GM12878 (cell line): ENCODE results near the gene SCG2. TPM values are rescaled to one million over a fixed set of nuclear protein-coding genes. Genes with fewer than 3 reads are reported as not detected.

ENCODE experiments used
- ATAC-seq: fragments of 200-7000 bp; cut with Tn5 transposase; 3 replicates; pipeline ENCODE4 v1.9.1; 2020; ENCODE audit warnings: mild to moderate bottlenecking, moderate library complexity
- BruUV-seq: library from RNA; stranded (reverse); fragments of 400-500 nt; replicated peaks from 2 replicates; lab custom pipeline; 2021; lab: Mats Ljungman, UMichigan
- CTCF ChIA-PET: fragments of 300-600 bp; sonication (Branson Sonifier 250); formaldehyde crosslinking; extraction: SDS; loops from one replicate; lab custom pipeline; 2021; ENCODE audit warnings: inconsistent platforms; lab: Yijun Ruan, JAX
- POLR2A ChIA-PET: fragments of 350-600 bp; formaldehyde crosslinking; extraction: SDS; loops from one replicate; lab custom pipeline; 2021; ENCODE audit warnings: inconsistent platforms; lab: Charles Lee
- RAD21 ChIA-PET: fragments of 300-600 bp; sonication (Branson Sonifier 250); formaldehyde crosslinking; loops from one replicate; lab custom pipeline; 2023; ENCODE audit warnings: antibody characterized with exemption; ENCODE audit not compliant: unreplicated experiment; lab: Charles Lee
- SMC1A ChIA-PET: fragments of 300-600 bp; sonication (Branson Sonifier 250); formaldehyde crosslinking; loops from one replicate; lab custom pipeline; 2023; ENCODE audit not compliant: unreplicated experiment, uncharacterized antibody; lab: Charles Lee
- DNase-seq: peaks from one replicate; pipeline ENCODE4 v3.0.0-alpha.2; 2011; ENCODE audit warnings: low read depth, low spot score
- FAIRE-seq: peaks from 3 replicates; lab custom pipeline; 2011; peaks lifted over from hg19 to GRCh38; lab: Jason Lieb, UNC
- H2AFZ ChIP-seq: 2 replicates; pipeline ENCODE4 v1.6.0; 2011; ENCODE audit warnings: low read depth, low read length, control low read depth; ENCODE audit not compliant: control insufficient read depth
- H3K27ac ChIP-seq: 2 replicates; pipeline ENCODE4 v1.5.1; 2011; ENCODE audit warnings: control low read depth; ENCODE audit not compliant: control insufficient read depth, insufficient read depth
- H3K27me3 ChIP-seq, 2 experiments: replicated peaks in 1 of 2; 2 replicates each; pipeline versions ENCODE4 v1.6.0 to v1.6.1; 2011; ENCODE audit warnings: low read length in 1 of 2; ENCODE audit not compliant: control insufficient read depth in 2 of 2, insufficient read depth in 2 of 2
- H3K36me3 ChIP-seq, 2 experiments: 2 replicates each; pipeline ENCODE4 v1.5.1; 2011; ENCODE audit warnings: low read length in 1 of 2; ENCODE audit not compliant: control insufficient read depth in 2 of 2, insufficient read depth in 2 of 2
- H3K4me1 ChIP-seq: 2 replicates; pipeline ENCODE4 v1.6.1; 2011; ENCODE audit warnings: mild to moderate bottlenecking, low read length, moderate library complexity, mixed read lengths; ENCODE audit not compliant: control insufficient read depth, insufficient read depth
- H3K4me2 ChIP-seq: 2 replicates; pipeline ENCODE4 v1.6.0; 2011; ENCODE audit warnings: control low read depth; ENCODE audit not compliant: control insufficient read depth, insufficient read depth
- H3K4me3 ChIP-seq: fragments of 200-600 bp; sonication (generic); 2 replicates; pipeline ENCODE4 v1.5.1; 2016
- H3K79me2 ChIP-seq: 2 replicates; pipeline ENCODE4 v1.6.0; 2011; ENCODE audit warnings: low read length; ENCODE audit not compliant: control insufficient read depth, insufficient read depth
- H3K9ac ChIP-seq: 2 replicates; pipeline ENCODE4 v1.8.0; 2011; ENCODE audit warnings: low read length, control low read depth, mixed read lengths; ENCODE audit not compliant: control insufficient read depth, insufficient read depth
- H3K9me3 ChIP-seq: replicated peaks from 3 replicates; pipeline ENCODE4 v1.5.1; 2011; ENCODE audit warnings: mild to moderate bottlenecking, low read length; ENCODE audit not compliant: control insufficient read depth, insufficient read depth
- H4K20me1 ChIP-seq: 2 replicates; pipeline ENCODE4 v1.6.0; 2011; ENCODE audit not compliant: control insufficient read depth, insufficient read depth
- CEBPZ ChIP-seq: fragments of 150-350 bp; IDR thresholded peaks from 2 replicates; pipeline ENCODE4 v1.6.1; 2016; ENCODE audit warnings: low read depth, low read length
- GATAD2B ChIP-seq: fragments of 450-650 bp; conservative IDR thresholded peaks from 2 replicates; pipeline ENCODE4 v1.6.1; 2017; ENCODE audit warnings: low read depth, mild to moderate bottlenecking, moderate library complexity
- IRF5 ChIP-seq: fragments of 450-650 bp; IDR thresholded peaks from 2 replicates; pipeline ENCODE4 v1.6.1; 2017; ENCODE audit warnings: borderline replicate concordance
- MLLT1 ChIP-seq: fragments of 450-650 bp; IDR thresholded peaks from 2 replicates; pipeline ENCODE4 v1.6.1; 2016; ENCODE audit warnings: mild to moderate bottlenecking
- SMAD1 ChIP-seq: fragments of 450-650 bp; IDR thresholded peaks from 2 replicates; pipeline ENCODE4 v1.6.1; 2018; ENCODE audit warnings: mild to moderate bottlenecking, low read depth; ENCODE audit not compliant: partially characterized antibody
- SUPT20H ChIP-seq: IDR thresholded peaks from 2 replicates; pipeline ENCODE4 v1.6.1; 2011; ENCODE audit warnings: low read depth, mild to moderate bottlenecking, low read length, moderate library complexity, borderline replicate concordance; ENCODE audit not compliant: control insufficient read depth
- TCF12 ChIP-seq: IDR thresholded peaks from 2 replicates; pipeline ENCODE4 v1.6.1; 2011; ENCODE audit warnings: low read depth, mild to moderate bottlenecking, low read length
- WGBS: methylation state at CpG from one replicate; pipeline ENCODE4 v1.1.6; 2016; ENCODE audit warnings: low lambda C conversion rate; ENCODE audit not compliant: insufficient replicate concordance, insufficient coverage; ENCODE audit errors: missing lambda C conversion rate; 5-methylcytosine and 5-hydroxymethylcytosine counted together
- in situ Hi-C: fragments of 300-500 bp; cut with MboI; formaldehyde crosslinking; loops from 9 replicates; pipeline ENCODE4 v1.14.3; 2018; ENCODE audit warnings: mixed read lengths
- intact Hi-C: fragments of 100-400 bp; cut with micrococcal nuclease; formaldehyde crosslinking; loops from one replicate; pipeline ENCODE4 v1.14.2; 2022; ENCODE audit not compliant: unreplicated experiment
- polyA plus RNA-seq, 11 experiments: library from polyadenylated mRNA; depleted of rRNA in 4 of 11; unstranded in 6 of 11; stranded (reverse) in 5 of 11; fragments of >200 nt; fragmentation: Nextera tagmentation in 4 of 11; fragmentation: Illumina TruSeq in 1 of 11; extraction: Ambion mirVana in 4 of 11; extraction: Trizol in 1 of 11; gene quantifications; 1 replicate in 1 of 11; 2 replicates in 10 of 11; pipeline versions ENCODE4 v1.2.1 to v1.2.3, GENCODE V29; 2011 to 2016; ENCODE audit warnings: inconsistent platforms in 2 of 11, missing spikeins in 2 of 11, low read depth in 1 of 11
- total RNA-seq, 4 experiments: library from RNA; depleted of rRNA in 3 of 4; stranded (reverse); fragments of >200 nt in 3 of 4; fragmentation: Illumina TruSeq in 1 of 4; extraction: Trizol in 1 of 4; gene quantifications; 2 replicates each; pipeline versions ENCODE4 v1.2.1 to v1.2.3, GENCODE V29; 2013 to 2021

SCG2 gene
- total and polyA plus RNA-seq, 10 of the 15 experiments (the other 5 are each of a cell fraction or from before 2014, with no cell fraction given): 0.05 TPM; not detected in 9

- H3K9ac ChIP-seq: no peak overlapping the region
- WGBS: 0% methylated on average over 2 of the region's 2 CpGs
- ChIA-PET CTCF (interaction anchor here (0.6 to 1.1 kb wide), 2 partner anchors 10 to 15 kb away, joined by 3 read pairs; no protein-coding TSS in a partner anchor), POLR2A (no interaction called here), RAD21 (no interaction called here), SMC1A (interaction anchor here (1.1 kb wide), 1 partner anchor 18 kb away, joined by 3 read pairs; no protein-coding TSS in a partner anchor)
- no peaks in the 10 kb centered on the region for H3K79me2 ChIP-seq
- no peak for ATAC-seq
- no peak for FAIRE-seq
- H3K4me2 ChIP-seq: no peak overlapping the region
- in situ Hi-C loops: no loop called here
- H3K4me1 ChIP-seq: no peaks in the 10 kb centered on the region
- H3K27me3 ChIP-seq: no peaks in the 10 kb centered on the region; a peak in 1 of 4 replicates
- intact Hi-C loops: no loop called here
- no peak for DNase-seq
- no TSS peak for BruUV-seq
- H3K27ac ChIP-seq: no peak overlapping the region
- H3K4me3 ChIP-seq: no peak overlapping the region
- TF ChIP-seq TCF12 (no peak), CEBPZ (no peak), SMAD1 (no peak), SUPT20H (no peak), GATAD2B (no peak), IRF5 (no peak), MLLT1 (no peak)
- no peaks in the 10 kb centered on the region for H3K36me3 ChIP-seq
- no peak overlapping the region for H2AFZ ChIP-seq
- H3K9me3 ChIP-seq: no peaks in the 10 kb centered on the region
- H4K20me1 ChIP-seq: no peaks in the 10 kb centered on the region
Measured at GRCh38 chr2:223586261-223586660, 15.9 kb downstream of the SCG2 start.
